PC-9 (cell line): ENCODE results near the gene PAPSS1.

Experiments used
- CTCF ChIP-seq: fragments of 200-600 bp; sonication (generic); conservative IDR thresholded peaks from 2 replicates; pipeline ENCODE4 v1.6.1; 2017; ENCODE audit warnings: mixed run types, antibody characterized with exemption, mild to moderate bottlenecking, moderate library complexity
- EZH2 ChIP-seq: fragments of 200-600 bp; sonication (generic); IDR thresholded peaks from 2 replicates; pipeline ENCODE4 v1.8.0; 2017; ENCODE audit warnings: antibody characterized with exemption, low read depth

- no peak for TF ChIP-seq CTCF
- no peak for TF ChIP-seq EZH2
Measured at GRCh38 chr4:107709916-107710315, 10.1 kb downstream of the PAPSS1 start.
